Thyroid gland (tissue), 4 donors: ENCODE results near the gene TRAPPC6A.

ENCODE experiments used
- POLR2A ChIP-seq, 2 donors: fragments of 450-650 bp; IDR thresholded peaks; one replicate each; pipeline ENCODE4 v1.6.1; 2017; ENCODE audit warnings: antibody characterized with exemption in 2 of 2, mild to moderate bottlenecking in 2 of 2, moderate library complexity in 1 of 2
- TF ChIP-seq, protein P1 (sequence below), 6 experiments: fragments of 200-600 bp in 3 of 6; fragments of 450-650 bp in 3 of 6; sonication (generic) in 3 of 6; IDR thresholded peaks; one replicate each; pipeline ENCODE4 v1.5.1; 2016 to 2019; ENCODE audit warnings: antibody characterized with exemption in 6 of 6, mild to moderate bottlenecking in 2 of 6, inconsistent platforms in 1 of 6, moderate library complexity in 1 of 6

DNA sequence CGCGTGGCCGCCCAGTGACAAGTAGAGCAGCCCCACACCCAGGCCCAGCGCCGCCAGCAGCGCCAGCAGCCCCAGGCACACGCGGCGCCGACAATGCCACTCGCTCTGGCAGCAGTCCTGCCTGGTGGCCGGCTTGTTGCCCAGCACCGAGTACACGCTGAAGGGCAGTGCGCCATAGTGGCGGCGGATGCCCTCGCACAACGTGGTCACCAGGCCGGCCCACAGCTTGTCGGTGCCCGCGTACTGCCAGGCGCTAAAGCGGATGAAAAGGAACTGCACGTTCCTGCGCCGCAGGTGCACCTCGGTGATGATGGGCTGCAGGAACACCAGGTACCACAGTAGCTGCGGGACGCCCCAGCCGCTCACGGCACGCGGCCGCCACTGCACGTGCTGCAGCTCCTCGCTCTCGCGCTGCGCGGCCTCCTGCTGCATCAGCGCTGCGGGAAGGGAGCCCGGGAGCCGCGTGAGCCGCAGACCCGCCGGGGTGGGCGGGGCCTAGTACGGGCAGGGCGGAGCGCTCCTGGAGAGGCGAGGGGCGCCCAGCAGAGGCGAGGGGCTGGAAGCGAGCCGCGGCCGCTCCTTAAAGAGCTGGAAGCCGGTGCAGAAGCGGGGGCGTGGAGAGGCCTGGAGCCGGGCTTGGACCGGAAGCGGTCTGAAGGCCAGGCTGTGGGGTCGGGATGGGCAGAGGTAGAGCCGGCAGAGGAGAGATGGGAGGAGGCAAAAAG, 24.5 kb downstream of the TRAPPC6A start:
- TF ChIP-seq, protein P1, sequence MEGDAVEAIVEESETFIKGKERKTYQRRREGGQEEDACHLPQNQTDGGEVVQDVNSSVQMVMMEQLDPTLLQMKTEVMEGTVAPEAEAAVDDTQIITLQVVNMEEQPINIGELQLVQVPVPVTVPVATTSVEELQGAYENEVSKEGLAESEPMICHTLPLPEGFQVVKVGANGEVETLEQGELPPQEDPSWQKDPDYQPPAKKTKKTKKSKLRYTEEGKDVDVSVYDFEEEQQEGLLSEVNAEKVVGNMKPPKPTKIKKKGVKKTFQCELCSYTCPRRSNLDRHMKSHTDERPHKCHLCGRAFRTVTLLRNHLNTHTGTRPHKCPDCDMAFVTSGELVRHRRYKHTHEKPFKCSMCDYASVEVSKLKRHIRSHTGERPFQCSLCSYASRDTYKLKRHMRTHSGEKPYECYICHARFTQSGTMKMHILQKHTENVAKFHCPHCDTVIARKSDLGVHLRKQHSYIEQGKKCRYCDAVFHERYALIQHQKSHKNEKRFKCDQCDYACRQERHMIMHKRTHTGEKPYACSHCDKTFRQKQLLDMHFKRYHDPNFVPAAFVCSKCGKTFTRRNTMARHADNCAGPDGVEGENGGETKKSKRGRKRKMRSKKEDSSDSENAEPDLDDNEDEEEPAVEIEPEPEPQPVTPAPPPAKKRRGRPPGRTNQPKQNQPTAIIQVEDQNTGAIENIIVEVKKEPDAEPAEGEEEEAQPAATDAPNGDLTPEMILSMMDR (IDR thresholded peaks at IDR 0.05), result no peak
- no peak for TF ChIP-seq POLR2A (IDR thresholded peaks at IDR 0.05)
